Activated T-helper 2 cell treated with anti-CD3 and anti-CD28 coated beads, Interferon-gamma antibody, Interleukin-2, Interleukin-4, amounts not matched to agents 10 μg/mL and 5 μg/mL and 100 μg/mL, durations not matched to agents 14 hours and 24 hours and 36 hours (primary cell): ENCODE measurements around the gene COX14. TPM values are rescaled to one million over a fixed set of nuclear protein-coding genes. Genes with fewer than 3 reads are reported as not detected.

Source experiments
- DNase-seq: peaks from one replicate; pipeline ENCODE4 v3.0.0; 2021; ENCODE audit warnings: low spot score
- H3K27ac Mint-ChIP-seq: one replicate; pipeline ENCODE4 v1.8.0; 2021; ENCODE audit warnings: mixed read lengths
- H3K27me3 Mint-ChIP-seq: one replicate; pipeline ENCODE4 v1.8.0; 2021; ENCODE audit warnings: low read depth, mixed read lengths
- H3K36me3 Mint-ChIP-seq: one replicate; pipeline ENCODE4 v1.8.0; 2021; ENCODE audit warnings: low read depth, mixed read lengths
- H3K4me1 Mint-ChIP-seq: one replicate; pipeline ENCODE4 v1.8.0; 2021; ENCODE audit warnings: low read depth, mixed read lengths
- H3K4me3 Mint-ChIP-seq: one replicate; pipeline ENCODE4 v1.8.0; 2021; ENCODE audit warnings: low read depth, mild to moderate bottlenecking, moderate library complexity, mixed read lengths
- H3K9me3 Mint-ChIP-seq: one replicate; pipeline ENCODE4 v1.8.0; 2021; ENCODE audit warnings: mixed read lengths
- intact Hi-C: fragments of 100-400 bp; cut with micrococcal nuclease; formaldehyde crosslinking; loops from one replicate; pipeline ENCODE4 v1.15.1; 2023
- total RNA-seq: library from RNA; stranded (reverse); gene quantifications from 2 replicates; pipeline ENCODE4 v1.2.3, GENCODE V29; 2022

COX14 gene
- total RNA-seq, 1 donor from 2014 or later: 38.1 TPM

DNA sequence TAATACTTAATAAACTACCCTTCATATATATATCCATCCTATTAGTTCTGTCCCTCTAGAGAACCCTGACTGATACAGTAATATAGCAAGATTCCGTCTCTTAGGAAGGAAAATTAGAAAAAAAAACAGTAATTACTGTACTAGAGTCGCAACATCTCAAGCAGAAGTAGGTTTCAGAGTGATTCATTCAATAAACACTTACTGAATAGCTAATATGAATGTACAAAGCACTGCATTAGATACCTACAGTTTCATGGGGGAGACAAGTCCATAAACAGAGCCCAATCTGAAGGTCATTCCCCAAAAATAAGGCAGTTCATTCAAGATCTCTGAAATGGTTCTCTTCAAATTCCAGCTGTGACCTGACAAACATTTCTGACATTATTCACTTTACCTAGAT is 45.2 kb downstream of the COX14 start:
- no peaks in the 10 kb centered on the region for H3K9me3 Mint-ChIP-seq
- intact Hi-C loops: no loop called here
- no peaks in the 10 kb centered on the region for H3K27me3 Mint-ChIP-seq
- peaks cover 28% of the 10 kb centered on the region for H3K4me1 Mint-ChIP-seq
- peaks cover 45% of the 10 kb centered on the region for H3K36me3 Mint-ChIP-seq
- H3K4me3 Mint-ChIP-seq: no peak overlapping the region
- no peak for DNase-seq
- H3K27ac Mint-ChIP-seq: peak overlapping the region; percentile 59

DNA sequence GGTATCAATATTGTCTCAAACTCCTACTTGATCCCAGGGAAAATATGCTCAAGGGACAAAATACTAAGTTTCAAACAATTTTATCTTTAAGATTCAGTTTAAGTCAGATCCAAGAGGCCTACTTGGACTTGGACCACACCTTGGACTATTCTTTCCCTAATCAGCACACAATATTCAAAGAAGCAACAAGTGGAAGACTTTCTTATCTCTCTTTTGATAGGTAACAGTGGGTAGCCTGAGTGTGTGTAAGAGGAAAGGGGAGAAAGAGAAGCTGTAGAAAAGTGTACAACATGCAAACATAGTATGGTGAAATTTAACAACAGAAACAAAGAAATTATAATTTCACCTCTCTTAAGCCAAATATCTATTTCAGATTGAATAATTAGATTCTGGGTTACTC is 48.6 kb downstream of the COX14 start:
- no peak for DNase-seq
- no peaks in the 10 kb centered on the region for H3K27me3 Mint-ChIP-seq
- H3K4me3 Mint-ChIP-seq: no peak overlapping the region
- H3K4me1 Mint-ChIP-seq: peaks cover 41% of the 10 kb centered on the region
- peak overlapping the region; percentile 54 for H3K27ac Mint-ChIP-seq
- intact Hi-C loops: no loop called here
- peaks cover 42% of the 10 kb centered on the region for H3K36me3 Mint-ChIP-seq
- no peaks in the 10 kb centered on the region for H3K9me3 Mint-ChIP-seq

DNA sequence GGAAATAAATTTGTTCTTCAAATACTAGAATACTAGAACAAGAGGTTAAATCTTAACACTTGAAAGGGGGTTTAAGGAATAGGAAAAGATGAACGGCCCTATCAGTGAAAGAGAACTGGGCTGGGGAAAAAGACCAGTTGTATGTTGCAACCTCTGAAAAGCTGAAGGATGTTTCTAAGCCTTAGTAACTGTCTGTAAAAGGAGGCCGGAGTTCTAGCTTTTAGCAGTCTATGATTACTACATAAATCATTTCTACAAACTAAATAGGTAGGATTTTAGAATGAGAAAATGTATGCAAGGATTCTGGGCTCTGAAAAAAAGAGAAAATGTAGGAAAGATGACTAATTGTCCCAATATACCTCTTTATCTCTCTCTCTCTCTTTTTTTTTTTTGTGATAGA is 50.2 kb downstream of the COX14 start:
- intact Hi-C loops: no loop called here
- Mint-ChIP-seq H3K27me3 (no peaks in the 10 kb centered on the region), H3K4me3 (no peak overlapping the region), H3K36me3 (peaks cover 46% of the 10 kb centered on the region), H3K27ac (no peak overlapping the region), H3K4me1 (peaks cover 45% of the 10 kb centered on the region), H3K9me3 (no peaks in the 10 kb centered on the region)
- DNase-seq: no peak

DNA sequence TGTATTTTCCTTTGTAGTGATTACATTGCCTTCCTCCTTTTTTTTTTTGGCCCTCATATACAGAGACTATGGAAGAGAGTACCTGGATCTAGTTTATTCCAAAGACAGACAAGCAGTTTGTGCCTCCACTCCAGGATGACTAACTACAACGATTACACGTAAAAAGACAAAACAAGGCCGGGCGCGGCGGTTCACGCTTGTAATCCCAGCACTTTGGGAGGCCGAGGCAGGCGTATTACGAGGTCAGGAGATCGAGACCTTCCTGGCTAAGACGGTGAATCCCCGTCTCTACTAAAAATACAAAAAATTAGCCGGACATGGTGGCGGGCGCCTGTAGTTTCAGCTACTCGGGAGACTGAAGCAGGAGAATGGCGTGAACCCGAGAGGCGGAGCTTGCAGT is 52.9 kb downstream of the COX14 start:
- Mint-ChIP-seq H3K36me3 (peaks cover 30% of the 10 kb centered on the region), H3K4me3 (peak overlapping the region; percentile 95), H3K27ac (peak overlapping the region; percentile 39), H3K9me3 (no peaks in the 10 kb centered on the region), H3K4me1 (peaks cover 37% of the 10 kb centered on the region), H3K27me3 (no peaks in the 10 kb centered on the region)
- intact Hi-C loops: no loop called here
- no peak for DNase-seq

DNA sequence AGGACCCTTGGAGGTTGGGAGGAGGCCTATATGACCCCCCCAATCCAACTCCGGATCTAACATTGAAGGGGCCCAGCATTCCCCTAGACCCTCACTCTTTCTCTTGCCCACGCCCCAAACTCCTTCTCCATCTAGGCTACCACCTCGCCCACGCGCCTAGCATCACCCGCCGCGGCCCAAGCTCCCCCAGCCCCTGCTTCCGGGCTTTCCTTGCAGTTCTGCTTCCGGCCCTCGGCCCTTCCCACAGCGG is 54.7 kb downstream of the COX14 start:
- DNase-seq: peak; percentile 52
- Mint-ChIP-seq H3K36me3 (peaks cover 19% of the 10 kb centered on the region), H3K4me3 (peak overlapping the region; percentile 95), H3K9me3 (no peaks in the 10 kb centered on the region), H3K27ac (peak overlapping the region; percentile 94), H3K27me3 (no peaks in the 10 kb centered on the region), H3K4me1 (peaks cover 31% of the 10 kb centered on the region)
- intact Hi-C loops: loop anchor here (1.0 to 2.0 kb wide), 6 partner anchors 8 to 78 kb away; partner anchors contain the start of gene COX14

DNA sequence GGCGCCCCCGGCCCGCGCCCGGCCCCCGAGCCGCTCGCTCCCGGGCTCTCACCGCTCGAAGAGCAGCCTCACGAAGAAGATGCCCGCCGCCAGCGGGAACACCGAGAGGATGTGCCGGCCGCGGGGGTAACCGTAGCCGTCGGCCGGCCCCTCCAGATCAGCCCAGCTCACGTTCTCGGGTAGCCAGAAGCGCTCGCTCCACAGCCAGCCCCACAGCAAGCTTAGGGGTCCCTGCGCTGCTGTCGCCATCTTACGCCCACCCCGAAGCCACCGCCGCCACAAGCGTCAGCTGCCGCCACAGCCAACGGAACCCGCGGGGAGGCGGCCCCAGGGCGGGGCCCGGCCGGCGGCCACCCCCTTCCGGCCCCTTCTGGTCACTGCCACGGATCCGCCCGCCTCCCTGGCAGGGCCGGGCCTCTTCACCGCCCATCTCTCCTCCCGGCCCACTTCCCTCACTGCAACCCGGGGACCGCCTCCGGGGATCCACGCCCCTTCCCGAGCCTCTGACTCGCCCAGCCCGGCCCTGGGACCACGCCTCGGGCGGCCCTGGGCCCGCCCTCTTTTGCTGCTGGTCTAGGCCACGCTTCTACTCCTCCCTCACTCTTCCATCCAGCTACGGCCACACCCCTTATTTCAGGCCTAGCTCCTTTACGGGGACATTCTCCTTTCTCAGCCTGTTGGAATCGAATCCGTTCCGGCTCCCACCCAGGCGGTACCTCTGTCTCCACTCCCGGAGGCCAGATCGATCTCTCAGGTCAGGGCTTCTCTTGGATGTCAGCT is 55.2 kb downstream of the COX14 start, which contains the start of gene CERS5:
Gene CERS5 (minus strand): TSS at position 321 of the 780 bp plus-strand sequence. CDS start 72 bp downstream, at position 249.
- H3K9me3 Mint-ChIP-seq: no peaks in the 10 kb centered on the region
- peak within 1 kb of the TSS; percentile 95 for H3K4me3 Mint-ChIP-seq
- H3K36me3 Mint-ChIP-seq: peaks cover 19% of the 10 kb centered on the region
- H3K27me3 Mint-ChIP-seq: no peaks in the 10 kb centered on the region
- peak within 1 kb of the TSS; percentile 94 for H3K27ac Mint-ChIP-seq
- peaks cover 31% of the 10 kb centered on the region for H3K4me1 Mint-ChIP-seq
- intact Hi-C loops: loop anchor here (1.0 to 2.0 kb wide), 6 partner anchors 9 to 78 kb away; partner anchors contain the start of gene COX14
- peak; percentile 99 for DNase-seq

Other genes with a start within 250 kb of the COX14 start
- gene FAIM2, start 208.3 kb upstream of the COX14 start, total RNA-seq: 0.05 and 0.23 TPM in 2 replicates
- gene AQP2, start 161.5 kb upstream of the COX14 start, total RNA-seq: not detected in 2 replicates
- gene AQP5, start 150.4 kb upstream of the COX14 start, total RNA-seq: not detected in 2 replicates
- gene AQP6, start 139.3 kb upstream of the COX14 start, total RNA-seq: not detected in 2 replicates
- 77.8 and 82.8 TPM in 2 replicates for gene RACGAP1, start 86.7 kb upstream of the COX14 start, total RNA-seq
- gene ASIC1, start 54.6 kb upstream of the COX14 start, total RNA-seq: 20.4 and 20.7 TPM in 2 replicates
- 71.5 and 76.8 TPM in 2 replicates for gene SMARCD1, start 26.9 kb upstream of the COX14 start, total RNA-seq
- gene GPD1, start 8.2 kb upstream of the COX14 start, total RNA-seq: 0.76 and 0.87 TPM in 2 replicates
- 114 and 115 TPM in 2 replicates for gene CERS5, start 55.1 kb downstream of the COX14 start, total RNA-seq
- 331 and 333 TPM in 2 replicates for gene LIMA1, start 171.3 kb downstream of the COX14 start, total RNA-seq